ENCODE measurements around the gene ZFP64. TPM values are rescaled to one million over a fixed set of nuclear protein-coding genes. Genes with fewer than 3 reads are reported as not detected.

The ZFP64 gene
- total RNA-seq, 2 experiments from 2014 or later: 10.0 to 16.7 TPM

DNA sequence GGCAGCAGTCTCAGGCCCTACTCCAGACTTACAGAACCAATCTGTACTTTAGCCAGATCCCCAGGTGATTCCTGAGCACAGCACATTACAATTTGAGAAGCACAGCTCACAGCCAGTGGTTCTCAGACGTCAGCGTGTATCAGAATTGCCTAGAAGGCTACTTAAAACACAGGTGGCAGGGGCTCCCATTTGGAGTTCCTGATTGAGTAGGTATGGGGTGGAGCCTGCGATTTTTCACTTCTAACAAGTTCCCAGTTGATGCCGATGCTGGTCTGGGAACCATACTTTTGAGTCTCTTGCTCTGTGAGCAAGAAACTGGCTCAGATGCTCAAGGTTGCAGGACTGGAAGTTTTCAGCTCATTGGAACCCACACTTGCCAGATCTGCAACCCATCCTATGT is 89.5 kb downstream of the ZFP64 start:
- intact Hi-C loops (cut with micrococcal nuclease; ENCODE audit: unreplicated experiment): no loop called here
- no peaks in the 10 kb centered on the region for H3K9me3 ChIP-seq (ENCODE audit: low read length)
- H3K4me1 ChIP-seq (ENCODE audit: insufficient read depth, low read length, poor library complexity, severe bottlenecking): no peaks in the 10 kb centered on the region
- no peak for TF ChIP-seq EZH2phosphoT487 (IDR thresholded peaks at IDR 0.05; ENCODE audit: borderline replicate concordance, low read depth, low read length)
- TF ChIP-seq CTCF (conservative IDR thresholded peaks at IDR 0.05; ENCODE audit: low read length): no peak
- no peak overlapping the region for H2AFZ ChIP-seq (ENCODE audit: low read length)
- BruUV-seq (replicated peaks): no TSS peak
- ChIA-PET POLR2A (interaction anchor here (0.6 kb wide), 2 partner anchors 109 to 1335 kb away, joined by 3 to 5 read pairs; no protein-coding TSS in a partner anchor), CTCF (ENCODE audit: unreplicated experiment) (no interaction called here)
- no peak overlapping the region for H3K27ac ChIP-seq (ENCODE audit: low read depth, low read length, poor library complexity, severe bottlenecking)
- no peaks in the 10 kb centered on the region for H3K36me3 ChIP-seq (ENCODE audit: insufficient read depth, low read length)
- no peaks in the 10 kb centered on the region for H3K9me2 ChIP-seq (ENCODE audit: insufficient read depth, low read length)
- H3K79me2 ChIP-seq (ENCODE audit: insufficient read depth, low read depth, low read length): no peaks in the 10 kb centered on the region
- no peak for DNase-seq (ENCODE audit: low spot score)
- H4K20me1 ChIP-seq (ENCODE audit: insufficient read depth, low read length): no peaks in the 10 kb centered on the region
- no peak overlapping the region for H3K4me3 ChIP-seq (ENCODE audit: low read depth, low read length, poor library complexity, severe bottlenecking)
- no peak overlapping the region for H3K4me2 ChIP-seq (ENCODE audit: low read length)

Measured in OCI-LY7 (cell line).